Fibroblast of skin of right biceps (primary cell): ENCODE results near the gene KCNQ2.

Experiments
- DNase-seq: peaks from one replicate; pipeline ENCODE4 v3.0.0-alpha.2; 2013

The KCNQ2 gene

GRCh38 chr20:63364801-63365585 is 107.5 kb downstream of the KCNQ2 start:
- no peak for DNase-seq

GRCh38 chr20:63363981-63364561 is 108.4 kb downstream of the KCNQ2 start:
- DNase-seq: no peak

- DNase-seq: no peak
These were observed 109.2 kb downstream of the KCNQ2 start for GRCh38 chr20:63363013-63363957.

GRCh38 chr20:63362436-63363009 is 109.9 kb downstream of the KCNQ2 start:
- no peak for DNase-seq

GRCh38 chr20:63361519-63362435 is 110.7 kb downstream of the KCNQ2 start:
- no peak for DNase-seq

GRCh38 chr20:63360850-63361518 is 111.5 kb downstream of the KCNQ2 start, which contains the start of gene CHRNA4:
TSS of gene CHRNA4 (minus strand) at chr20:63361349. CDS start at chr20:63361165, 184 bp downstream.
- DNase-seq: no peak

GRCh38 chr20:63359937-63360849 is 112.3 kb downstream of the KCNQ2 start:
- DNase-seq: no peak

- DNase-seq: no peak
These were observed 113.1 kb downstream of the KCNQ2 start for GRCh38 chr20:63359164-63359934.

- DNase-seq: no peak
These were observed 114.2 kb downstream of the KCNQ2 start for GRCh38 chr20:63357921-63358905.

- no peak for DNase-seq
These were observed 115.2 kb downstream of the KCNQ2 start for GRCh38 chr20:63356931-63357879.

GRCh38 chr20:63356511-63356910 is 115.9 kb downstream of the KCNQ2 start:
- no peak for DNase-seq

- no peak for DNase-seq
These were observed 116.6 kb downstream of the KCNQ2 start for GRCh38 chr20:63355781-63356295.

- DNase-seq: no peak
These were observed 117.7 kb downstream of the KCNQ2 start for GRCh38 chr20:63354636-63355350.

GRCh38 chr20:63352811-63353221 is 119.6 kb downstream of the KCNQ2 start:
- no peak for DNase-seq

GRCh38 chr20:63351811-63352591 is 120.5 kb downstream of the KCNQ2 start:
- no peak for DNase-seq
